ENCODE measurements around the gene GSE1.

DNA sequence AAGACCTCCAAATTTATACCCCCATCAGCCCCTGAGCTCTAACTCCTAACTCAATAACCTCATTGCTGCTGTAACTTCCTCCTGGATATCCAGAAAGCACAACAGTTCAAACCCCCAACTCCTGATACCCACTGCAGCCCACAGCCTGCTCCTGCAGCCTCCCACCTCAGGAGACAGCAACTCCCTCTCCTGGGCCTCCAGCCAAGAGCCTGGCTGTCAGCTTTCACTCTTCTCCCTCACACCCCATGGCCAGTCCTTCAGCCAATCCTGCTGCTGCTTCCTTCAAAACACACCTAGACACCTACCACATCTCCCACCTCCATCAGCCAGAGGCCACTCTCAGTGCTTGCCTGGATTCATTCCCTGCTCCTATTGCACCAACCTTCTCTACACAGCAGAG is 70.2 kb downstream of the GSE1 start:
- TF ChIP-seq EZH2 (IDR thresholded peaks at IDR 0.05; ENCODE audit: low read length) (no peak), CTCF (optimal IDR thresholded peaks at IDR 0.05 in 1 of 3, IDR thresholded peaks at IDR 0.05 in 1 of 3, conservative IDR thresholded peaks at IDR 0.05 in 1 of 3; ENCODE audit: extremely low read depth in 1 of 3, insufficient read depth in 2 of 3, low read length in 3 of 3) (no peak)

Data from keratinocyte (primary cell).